Uterus (tissue), 4 donors: Measurements from ENCODE around the gene HMOX2. TPM values are rescaled to one million over a fixed set of nuclear protein-coding genes. Genes with fewer than 3 reads are reported as not detected.

Experiments used
- DNase-seq, 2 donors: peaks; one replicate each; pipeline ENCODE4 v3.0.0-alpha.2; 2019 to 2020
- H3K27ac ChIP-seq, 2 donors: fragments of 200-600 bp; sonication (generic); 1 replicate in 1 of 2; 2 replicates in 1 of 2; pipeline ENCODE4 v1.5.1; 2016 to 2018
- H3K27me3 ChIP-seq, 2 donors: fragments of 200-600 bp; sonication (generic); one replicate each; pipeline ENCODE4 v1.5.1; 2018 to 2019; ENCODE audit warnings: control low read depth in 1 of 2
- H3K36me3 ChIP-seq, 2 donors: fragments of 200-600 bp; sonication (generic); one replicate each; pipeline ENCODE4 v1.5.1; 2019; ENCODE audit warnings: control low read depth in 1 of 2
- H3K4me1 ChIP-seq, 2 donors: fragments of 200-600 bp; sonication (generic); one replicate each; pipeline ENCODE4 v1.5.1; 2018 to 2019; ENCODE audit warnings: control low read depth in 1 of 2
- H3K4me3 ChIP-seq, 2 donors: fragments of 200-600 bp; sonication (generic); 1 replicate in 1 of 2; 2 replicates in 1 of 2; pipeline ENCODE4 v1.5.1; 2018 to 2019; ENCODE audit warnings: mild to moderate bottlenecking in 1 of 2
- H3K9me3 ChIP-seq, 2 donors: fragments of 200-600 bp; sonication (generic); one replicate each; pipeline ENCODE4 v1.5.1; 2019; ENCODE audit warnings: control low read depth in 1 of 2
- POLR2A ChIP-seq, 2 donors: fragments of 450-650 bp; IDR thresholded peaks; one replicate each; pipeline ENCODE4 v1.6.1; 2016; ENCODE audit warnings: antibody characterized with exemption in 2 of 2, mild to moderate bottlenecking in 1 of 2, moderate library complexity in 1 of 2
- intact Hi-C: fragments of 100-400 bp; cut with DNase I; formaldehyde crosslinking; loops from one replicate; pipeline ENCODE4 v1.15.1; 2023; ENCODE audit warnings: low total_unique reads
- total RNA-seq, 4 donors: library from RNA; depleted of rRNA in 3 of 4; stranded (reverse); fragments of >200 nt in 3 of 4; gene quantifications; one replicate each; pipeline versions ENCODE4 v1.1.0 to v1.2.4, GENCODE V29; 2014 to 2023
- TF ChIP-seq, protein P1 (sequence below), 4 experiments: fragments of 200-600 bp in 2 of 4; fragments of 450-650 bp in 2 of 4; sonication (generic) in 2 of 4; IDR thresholded peaks; one replicate each; pipeline ENCODE4 v1.5.1; 2016 to 2019; ENCODE audit warnings: antibody characterized with exemption in 4 of 4, mild to moderate bottlenecking in 2 of 4, moderate library complexity in 1 of 4
- donor health status: DM: yes; HTN: yes; CAD: no.

HMOX2 gene
- total RNA-seq, 4 donors from 2014 or later = 13.2 to 43.1 (median 34.1) TPM

DNA sequence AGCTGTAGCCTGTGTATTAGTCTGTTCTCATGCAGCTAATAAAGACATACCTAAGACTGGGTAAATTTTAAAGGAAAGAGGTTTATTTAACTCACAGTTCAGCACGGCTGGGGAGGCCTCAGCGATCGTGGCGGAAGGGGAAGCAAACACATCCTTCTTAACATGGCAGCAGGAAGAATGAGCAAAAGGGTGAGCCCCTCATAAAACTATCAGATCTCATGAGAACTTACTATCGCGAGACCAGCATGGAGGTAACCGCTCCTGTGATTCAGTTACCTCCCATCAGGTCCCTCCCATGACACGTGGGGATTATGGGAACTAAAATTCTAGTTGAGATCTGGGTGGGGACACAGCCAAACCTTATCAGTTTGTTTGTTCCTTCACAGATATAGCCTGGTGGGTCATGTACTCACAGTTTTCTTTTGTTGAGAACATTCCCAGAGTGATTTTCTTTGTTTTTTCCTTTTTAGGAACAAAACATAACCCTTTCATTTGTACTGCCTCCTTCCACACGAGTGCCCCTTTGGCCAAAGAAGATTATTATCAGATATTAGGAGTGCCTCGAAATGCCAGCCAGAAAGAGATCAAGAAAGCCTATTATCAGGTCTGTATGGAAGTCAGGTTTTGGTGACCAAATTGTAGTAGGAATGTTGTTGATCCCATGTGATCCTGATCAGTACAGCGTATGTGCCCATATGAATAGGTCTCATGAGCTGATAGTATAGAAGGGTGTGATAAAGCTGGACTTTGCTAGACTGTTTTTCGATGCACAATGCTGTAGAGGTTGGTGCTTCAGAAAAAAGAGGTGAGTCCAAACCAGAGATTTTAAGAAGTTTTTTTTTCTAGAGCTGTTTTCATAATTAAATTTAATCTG is 42.0 kb upstream of the HMOX2 start:
- intact Hi-C loops = no loop called here
- Histone ChIP-seq H3K36me3 (no peaks in the 10 kb centered on the region), H3K27ac (no peak overlapping the region), H3K27me3 (no peaks in the 10 kb centered on the region), H3K9me3 (no peaks in the 10 kb centered on the region), H3K4me3 (no peak overlapping the region), H3K4me1 (no peaks in the 10 kb centered on the region)
- no peak for DNase-seq
- TF ChIP-seq, protein P1, sequence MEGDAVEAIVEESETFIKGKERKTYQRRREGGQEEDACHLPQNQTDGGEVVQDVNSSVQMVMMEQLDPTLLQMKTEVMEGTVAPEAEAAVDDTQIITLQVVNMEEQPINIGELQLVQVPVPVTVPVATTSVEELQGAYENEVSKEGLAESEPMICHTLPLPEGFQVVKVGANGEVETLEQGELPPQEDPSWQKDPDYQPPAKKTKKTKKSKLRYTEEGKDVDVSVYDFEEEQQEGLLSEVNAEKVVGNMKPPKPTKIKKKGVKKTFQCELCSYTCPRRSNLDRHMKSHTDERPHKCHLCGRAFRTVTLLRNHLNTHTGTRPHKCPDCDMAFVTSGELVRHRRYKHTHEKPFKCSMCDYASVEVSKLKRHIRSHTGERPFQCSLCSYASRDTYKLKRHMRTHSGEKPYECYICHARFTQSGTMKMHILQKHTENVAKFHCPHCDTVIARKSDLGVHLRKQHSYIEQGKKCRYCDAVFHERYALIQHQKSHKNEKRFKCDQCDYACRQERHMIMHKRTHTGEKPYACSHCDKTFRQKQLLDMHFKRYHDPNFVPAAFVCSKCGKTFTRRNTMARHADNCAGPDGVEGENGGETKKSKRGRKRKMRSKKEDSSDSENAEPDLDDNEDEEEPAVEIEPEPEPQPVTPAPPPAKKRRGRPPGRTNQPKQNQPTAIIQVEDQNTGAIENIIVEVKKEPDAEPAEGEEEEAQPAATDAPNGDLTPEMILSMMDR (IDR thresholded peaks at IDR 0.05) = no peak
- TF ChIP-seq POLR2A (IDR thresholded peaks at IDR 0.05) = no peak

DNA sequence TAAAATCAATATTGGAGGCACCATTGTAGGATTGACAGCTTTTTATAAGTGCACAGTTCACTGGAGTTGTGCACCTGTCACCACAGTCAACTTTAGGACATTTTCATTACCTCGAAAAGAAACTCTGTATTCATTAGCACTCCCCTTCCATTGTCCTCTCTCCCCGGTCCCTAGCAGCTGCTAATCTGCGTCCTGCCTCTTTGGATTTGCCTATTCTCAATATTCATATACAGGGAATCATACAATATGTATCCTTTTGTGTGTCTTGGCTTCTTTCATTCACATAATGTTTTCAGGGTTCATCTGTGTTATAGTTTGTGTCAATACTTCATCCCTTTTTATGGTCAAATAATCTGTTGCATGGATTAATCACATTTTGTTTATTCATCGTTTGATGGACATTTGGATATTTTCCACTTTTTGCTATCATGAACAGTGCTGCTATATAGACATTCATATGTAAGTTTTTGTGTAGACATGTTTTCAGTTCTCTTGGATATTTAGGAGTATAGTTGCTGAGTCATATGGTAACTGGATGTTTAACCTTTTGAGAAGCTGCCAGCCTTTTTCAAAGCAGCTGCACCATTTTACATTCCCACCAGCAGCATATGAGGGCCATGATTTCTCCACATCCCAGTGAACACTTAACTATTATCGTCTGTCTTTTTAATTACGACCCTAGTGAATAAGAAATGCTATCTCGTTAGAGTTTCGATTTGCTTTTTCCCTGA is 40.7 kb upstream of the HMOX2 start:
- H3K4me1 ChIP-seq = no peaks in the 10 kb centered on the region
- intact Hi-C loops = no loop called here
- no peak overlapping the region for H3K27ac ChIP-seq
- H3K36me3 ChIP-seq = no peaks in the 10 kb centered on the region
- no peak for DNase-seq
- no peaks in the 10 kb centered on the region for H3K27me3 ChIP-seq
- no peaks in the 10 kb centered on the region for H3K9me3 ChIP-seq
- TF ChIP-seq POLR2A (IDR thresholded peaks at IDR 0.05) = no peak
- TF ChIP-seq, protein P1 (IDR thresholded peaks at IDR 0.05) = no peak
- H3K4me3 ChIP-seq = no peak overlapping the region

DNA sequence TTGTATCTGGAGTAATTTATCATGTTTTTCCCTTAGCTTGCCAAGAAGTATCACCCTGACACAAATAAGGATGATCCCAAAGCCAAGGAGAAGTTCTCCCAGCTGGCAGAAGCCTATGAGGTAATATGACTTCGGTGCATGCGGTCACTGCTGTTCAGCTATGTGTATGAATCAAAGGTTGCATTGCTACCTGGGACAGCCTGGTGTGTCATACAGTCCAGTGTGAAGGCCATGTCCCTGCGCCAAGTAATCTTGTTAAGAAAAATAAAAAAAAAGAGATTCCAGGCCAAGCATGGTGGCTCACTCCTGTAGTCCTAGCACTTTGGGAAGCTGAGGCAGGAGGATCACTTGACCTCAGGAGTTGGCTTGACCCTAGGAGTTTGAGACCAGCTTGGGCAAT is 38.8 kb upstream of the HMOX2 start:
- Histone ChIP-seq H3K9me3 (no peaks in the 10 kb centered on the region), H3K36me3 (no peaks in the 10 kb centered on the region), H3K27ac (no peak overlapping the region), H3K27me3 (no peaks in the 10 kb centered on the region), H3K4me1 (no peaks in the 10 kb centered on the region), H3K4me3 (no peak overlapping the region)
- DNase-seq = no peak
- TF ChIP-seq POLR2A (IDR thresholded peaks at IDR 0.05) = no peak
- TF ChIP-seq, protein P1 (IDR thresholded peaks at IDR 0.05) = no peak
- intact Hi-C loops = no loop called here

DNA sequence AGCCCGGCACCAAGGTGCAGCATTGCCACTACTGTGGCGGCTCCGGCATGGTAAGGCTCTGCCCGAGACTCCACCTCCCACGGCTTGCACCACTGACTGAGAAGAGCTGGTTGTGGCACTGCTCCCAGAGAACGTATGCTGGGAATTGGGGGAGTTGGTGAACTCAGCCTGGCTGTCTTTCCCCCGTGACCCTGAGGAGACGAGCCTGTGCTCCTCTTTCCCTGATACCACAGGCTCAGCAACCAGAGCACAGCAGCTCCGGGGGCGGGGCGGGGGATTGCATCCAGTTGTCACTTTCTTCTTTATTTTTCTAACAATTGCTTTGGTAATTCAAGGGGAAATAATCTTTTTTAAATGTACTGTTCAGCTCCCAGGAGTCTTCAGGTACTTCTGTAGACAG is 33.8 kb upstream of the HMOX2 start:
- H3K4me3 ChIP-seq = no peak overlapping the region
- intact Hi-C loops = no loop called here
- H3K36me3 ChIP-seq = no peaks in the 10 kb centered on the region
- H3K4me1 ChIP-seq = no peaks in the 10 kb centered on the region
- H3K27me3 ChIP-seq = no peaks in the 10 kb centered on the region
- no peak overlapping the region for H3K27ac ChIP-seq
- no peak for DNase-seq
- TF ChIP-seq, protein P1 (IDR thresholded peaks at IDR 0.05) = no peak
- TF ChIP-seq POLR2A (IDR thresholded peaks at IDR 0.05) = no peak
- no peaks in the 10 kb centered on the region for H3K9me3 ChIP-seq

DNA sequence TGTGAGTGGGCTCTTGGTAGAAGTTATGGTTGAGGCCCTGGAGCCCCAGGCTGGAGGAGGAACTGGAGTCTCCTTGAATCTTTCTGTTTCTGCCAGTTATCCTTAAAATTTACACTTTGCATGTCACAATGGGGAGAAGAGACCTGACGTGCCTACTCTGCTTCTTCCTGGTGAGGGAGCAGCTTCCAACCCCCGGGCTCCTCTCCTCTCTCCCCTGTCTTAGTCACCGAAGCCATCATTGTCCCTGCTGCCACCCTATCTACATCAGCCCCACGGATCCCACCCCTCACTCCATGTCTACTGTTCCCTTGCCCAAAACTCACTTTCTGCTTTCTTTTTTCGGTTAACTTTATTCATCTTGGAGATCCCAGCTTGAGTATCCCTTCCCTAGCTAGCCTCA is 32.9 kb upstream of the HMOX2 start:
- TF ChIP-seq POLR2A (IDR thresholded peaks at IDR 0.05) = no peak
- TF ChIP-seq, protein P1 (IDR thresholded peaks at IDR 0.05) = no peak
- Histone ChIP-seq H3K4me1 (no peaks in the 10 kb centered on the region), H3K36me3 (no peaks in the 10 kb centered on the region), H3K27ac (no peak overlapping the region), H3K9me3 (no peaks in the 10 kb centered on the region), H3K4me3 (no peak overlapping the region), H3K27me3 (no peaks in the 10 kb centered on the region)
- intact Hi-C loops = no loop called here
- no peak for DNase-seq
